Osteocyte (in vitro differentiated cells): ENCODE measurements around the gene WDR46. TPM values are rescaled to one million over a fixed set of nuclear protein-coding genes. Genes with fewer than 3 reads are reported as not detected.

Experiments
- DNase-seq: peaks from one replicate; pipeline ENCODE4 v3.0.0; 2021; ENCODE audit warnings: mixed read lengths; ENCODE audit not compliant: unreplicated experiment; ENCODE audit errors: extremely low spot score
- H3K27ac Mint-ChIP-seq: one replicate; pipeline ENCODE4 v1.8.0; 2021; ENCODE audit warnings: mild to moderate bottlenecking, mixed read lengths; ENCODE audit not compliant: unreplicated experiment
- H3K27me3 Mint-ChIP-seq: one replicate; pipeline ENCODE4 v1.8.0; 2021; ENCODE audit warnings: mixed read lengths; ENCODE audit not compliant: unreplicated experiment
- H3K36me3 Mint-ChIP-seq: one replicate; pipeline ENCODE4 v1.8.0; 2021; ENCODE audit warnings: mixed read lengths; ENCODE audit not compliant: unreplicated experiment
- H3K4me1 Mint-ChIP-seq: one replicate; pipeline ENCODE4 v1.8.0; 2021; ENCODE audit warnings: mixed read lengths; ENCODE audit not compliant: unreplicated experiment
- H3K4me3 Mint-ChIP-seq: one replicate; pipeline ENCODE4 v1.8.0; 2021; ENCODE audit warnings: mild to moderate bottlenecking, moderate library complexity, mixed read lengths; ENCODE audit not compliant: unreplicated experiment
- H3K9me3 Mint-ChIP-seq: one replicate; pipeline ENCODE4 v1.8.0; 2021; ENCODE audit warnings: mixed read lengths; ENCODE audit not compliant: unreplicated experiment
- CTCF ChIP-seq: fragments of 200-600 bp; sonication (generic); IDR thresholded peaks from 2 replicates; pipeline ENCODE4 v1.5.0; 2021; ENCODE audit warnings: antibody characterized with exemption, mild to moderate bottlenecking, moderate library complexity
- total RNA-seq: library from RNA; stranded (reverse); gene quantifications from 2 replicates; pipeline ENCODE4 v1.2.1, GENCODE V29; 2021

The WDR46 gene
- total RNA-seq, 1 donor from 2014 or later, result 59.1 TPM

GRCh38 chr6:33305052-33305451, 16.0 kb upstream of the WDR46 start:
- no peak for DNase-seq
- Mint-ChIP-seq H3K9me3 (no peaks in the 10 kb centered on the region), H3K4me1 (peaks cover 23% of the 10 kb centered on the region), H3K27ac (no peak overlapping the region), H3K4me3 (no peak overlapping the region), H3K27me3 (no peaks in the 10 kb centered on the region), H3K36me3 (peaks cover 18% of the 10 kb centered on the region)
- TF ChIP-seq CTCF, result no peak

- no peaks in the 10 kb centered on the region for H3K9me3 Mint-ChIP-seq
- H3K4me1 Mint-ChIP-seq, result peaks cover 27% of the 10 kb centered on the region
- TF ChIP-seq CTCF, result no peak
- H3K4me3 Mint-ChIP-seq, result no peak overlapping the region
- peaks cover 21% of the 10 kb centered on the region for H3K36me3 Mint-ChIP-seq
- H3K27ac Mint-ChIP-seq, result no peak overlapping the region
- H3K27me3 Mint-ChIP-seq, result no peaks in the 10 kb centered on the region
- no peak for DNase-seq
Observed at GRCh38 chr6:33304216-33304615, 15.2 kb upstream of the WDR46 start.

GRCh38 chr6:33301877-33302276, 12.8 kb upstream of the WDR46 start:
- Mint-ChIP-seq H3K27me3 (no peaks in the 10 kb centered on the region), H3K27ac (peak overlapping the region; percentile 57), H3K4me1 (peaks cover 31% of the 10 kb centered on the region), H3K4me3 (no peak overlapping the region), H3K9me3 (no peaks in the 10 kb centered on the region), H3K36me3 (peaks cover 16% of the 10 kb centered on the region)
- DNase-seq, result no peak
- no peak for TF ChIP-seq CTCF

GRCh38 chr6:33299237-33299944, 10.4 kb upstream of the WDR46 start:
- Mint-ChIP-seq H3K27ac (peak overlapping the region; percentile 100), H3K4me1 (peaks cover 30% of the 10 kb centered on the region), H3K36me3 (peaks cover 19% of the 10 kb centered on the region), H3K9me3 (no peaks in the 10 kb centered on the region), H3K4me3 (peak overlapping the region; percentile 98), H3K27me3 (no peaks in the 10 kb centered on the region)
- TF ChIP-seq CTCF, result peak; percentile 88
- peak; percentile 96 for DNase-seq

- H3K4me1 Mint-ChIP-seq, result peaks cover 30% of the 10 kb centered on the region
- no peaks in the 10 kb centered on the region for H3K9me3 Mint-ChIP-seq
- H3K4me3 Mint-ChIP-seq, result peak within 1 kb of the TSS; percentile 98
- no peak for TF ChIP-seq CTCF
- peak within 1 kb of the TSS; percentile 100 for H3K27ac Mint-ChIP-seq
- no peak for DNase-seq
- peaks cover 20% of the 10 kb centered on the region for H3K36me3 Mint-ChIP-seq
- no peaks in the 10 kb centered on the region for H3K27me3 Mint-ChIP-seq
Observed at GRCh38 chr6:33298773-33299236, 9.8 kb upstream of the WDR46 start, which contains the start of gene RGL2. Gene RGL2, minus strand, starts transcription at chr6:33298942. Its CDS starts 332 bp downstream, at chr6:33298610.
